Activated B cell treated with CpG ODN at 0.5 μM for 24 hours (primary cell): ENCODE results near the gene SLC6A4. TPM values are rescaled to one million over a fixed set of nuclear protein-coding genes. Genes with fewer than 3 reads are reported as not detected.
"Not testable (repeated sequence)": the region's sequence is repeated elsewhere in the genome, so short reads cannot be mapped to it uniquely, and the experiment has no call there.

ENCODE experiments used
- ATAC-seq: fragments of 200-7000 bp; cut with Tn5 transposase; one replicate; pipeline ENCODE4 v1.10.0; 2021; ENCODE audit warnings: low read depth, mild to moderate bottlenecking, moderate library complexity
- CTCF ChIA-PET: fragments of 350-600 bp; sonication (Branson Sonifier 250); formaldehyde crosslinking; loops from one replicate; lab custom pipeline; 2021; ENCODE audit warnings: antibody characterized with exemption; lab: Charles Lee
- POLR2A ChIA-PET: fragments of 350-600 bp; sonication (Branson Sonifier 250); formaldehyde crosslinking; loops from one replicate; lab custom pipeline; 2021; ENCODE audit warnings: antibody characterized with exemption; lab: Charles Lee
- DNase-seq: peaks from one replicate; pipeline ENCODE4 v3.0.0; 2022
- H3K27ac Mint-ChIP-seq: one replicate; pipeline ENCODE4 v1.8.0; 2020; ENCODE audit warnings: mixed read lengths
- H3K27me3 Mint-ChIP-seq: one replicate; pipeline ENCODE4 v1.8.0; 2021; ENCODE audit warnings: mixed read lengths
- H3K36me3 Mint-ChIP-seq: one replicate; pipeline ENCODE4 v1.8.0; 2021; ENCODE audit warnings: low read depth, mixed read lengths
- H3K4me1 Mint-ChIP-seq: one replicate; pipeline ENCODE4 v1.8.0; 2021; ENCODE audit warnings: mixed read lengths
- H3K4me3 Mint-ChIP-seq: one replicate; pipeline ENCODE4 v1.8.0; 2020; ENCODE audit warnings: mild to moderate bottlenecking, mixed read lengths
- H3K9me3 Mint-ChIP-seq: one replicate; pipeline ENCODE4 v1.8.0; 2020; ENCODE audit warnings: mixed read lengths
- CTCF ChIP-seq: fragments of 200-600 bp; IDR thresholded peaks from one replicate; pipeline ENCODE4 v1.8.0; 2022; ENCODE audit warnings: antibody characterized with exemption, mild to moderate bottlenecking
- intact Hi-C: fragments of 100-400 bp; cut with micrococcal nuclease; formaldehyde crosslinking; loops from one replicate; pipeline ENCODE4 v1.15.1; 2024
- total RNA-seq: library from RNA; stranded (reverse); gene quantifications from 2 replicates; pipeline ENCODE4 v1.2.3, GENCODE V29; 2022

The SLC6A4 gene
- total RNA-seq, 1 donor from 2014 or later = not detected

DNA sequence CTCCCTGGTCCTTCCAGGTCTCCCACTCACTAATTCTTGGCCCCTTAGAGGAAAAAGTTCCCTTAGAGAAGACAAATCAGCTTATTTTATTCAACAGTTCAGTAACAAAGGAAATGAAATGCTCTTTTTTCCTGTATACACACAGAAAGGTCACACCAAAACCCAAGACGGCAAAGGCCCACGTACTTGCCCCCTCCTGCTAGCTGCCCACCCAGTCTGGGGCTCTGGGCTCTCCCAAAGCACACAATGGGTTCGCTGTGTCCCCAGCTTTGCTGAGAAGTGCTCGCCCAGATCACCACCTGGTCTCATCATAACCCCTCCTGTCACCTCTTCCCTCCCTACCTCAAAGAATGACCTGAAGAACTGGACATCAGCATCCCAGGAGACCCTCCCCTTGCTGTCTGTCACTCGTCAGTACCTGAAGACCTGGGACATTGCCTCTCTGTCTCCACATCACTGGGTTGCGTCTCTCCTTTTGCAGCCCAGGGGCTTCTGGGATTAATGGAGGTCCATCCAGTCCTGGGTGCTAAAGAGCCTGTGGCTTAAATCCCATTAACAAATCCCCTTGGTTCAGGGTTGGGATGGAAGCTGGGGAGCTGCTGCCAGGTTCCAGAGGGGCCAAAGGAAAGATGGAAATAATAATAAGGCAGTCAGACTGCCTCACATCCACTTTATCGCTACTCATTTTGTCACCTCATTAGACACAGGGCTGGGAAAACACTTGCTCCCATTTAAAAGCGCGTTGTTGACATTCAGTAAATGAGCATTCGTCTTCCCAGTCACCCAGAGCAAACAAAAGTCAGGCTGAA, 3.3 kb downstream of the SLC6A4 start:
- POLR2A ChIA-PET = no interaction called here

DNA sequence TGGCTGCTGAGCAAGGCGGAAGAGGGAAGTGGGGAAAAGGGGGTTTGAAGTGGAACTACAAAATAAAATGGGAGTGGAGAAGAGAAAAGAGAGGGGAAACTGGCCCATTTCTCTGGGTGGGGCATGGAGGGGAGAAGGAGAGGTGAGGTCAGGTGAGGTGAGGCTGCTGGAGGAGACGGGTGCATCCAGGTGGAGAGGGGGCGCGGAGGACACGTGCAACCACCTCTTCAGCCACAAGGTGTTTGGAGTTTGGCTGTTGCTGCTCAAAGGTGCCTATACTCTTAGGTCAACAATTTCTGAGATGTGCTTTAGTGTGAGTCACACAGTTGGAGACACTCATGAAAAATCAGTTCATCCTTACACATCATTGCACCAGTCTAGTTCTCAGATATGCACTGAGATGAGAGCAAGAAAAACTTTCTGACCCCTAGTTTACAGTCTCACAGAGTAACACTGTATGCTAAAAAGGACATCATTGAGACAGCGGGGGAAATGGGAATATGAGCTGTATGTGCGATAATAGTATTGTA, 4.8 kb downstream of the SLC6A4 start:
- peaks cover 33% of the 10 kb centered on the region for H3K27me3 Mint-ChIP-seq
- ChIA-PET POLR2A (no interaction called here), CTCF (no interaction called here)
- ATAC-seq (no peak), DNase-seq (no peak)
- H3K27ac Mint-ChIP-seq = no peak overlapping the region
- H3K4me3 Mint-ChIP-seq = no peak overlapping the region
- no peaks in the 10 kb centered on the region for H3K9me3 Mint-ChIP-seq
- peaks cover 9% of the 10 kb centered on the region for H3K4me1 Mint-ChIP-seq
- intact Hi-C loops = loop anchor here (10.0 kb wide), 1 partner anchor 126 kb away; no protein-coding TSS in a partner anchor
- TF ChIP-seq CTCF = no peak
- H3K36me3 Mint-ChIP-seq = no peaks in the 10 kb centered on the region

More for the DNA sequence above, 3.3 kb downstream of the SLC6A4 start:
- Mint-ChIP-seq H3K4me1 (peaks cover 17% of the 10 kb centered on the region), H3K27me3 (peaks cover 39% of the 10 kb centered on the region), H3K4me3 (no peak overlapping the region), H3K27ac (no peak overlapping the region), H3K9me3 (no peaks in the 10 kb centered on the region), H3K36me3 (no peaks in the 10 kb centered on the region)
- DNase-seq (no peak), ATAC-seq (no peak)
- intact Hi-C loops = loop anchor here (10.0 kb wide), 1 partner anchor 127 kb away; no protein-coding TSS in a partner anchor
- TF ChIP-seq CTCF = no peak
- CTCF ChIA-PET = interaction anchor here (1.5 kb wide), 1 partner anchor 107 kb away, joined by 5 read pairs; no protein-coding TSS in a partner anchor

DNA sequence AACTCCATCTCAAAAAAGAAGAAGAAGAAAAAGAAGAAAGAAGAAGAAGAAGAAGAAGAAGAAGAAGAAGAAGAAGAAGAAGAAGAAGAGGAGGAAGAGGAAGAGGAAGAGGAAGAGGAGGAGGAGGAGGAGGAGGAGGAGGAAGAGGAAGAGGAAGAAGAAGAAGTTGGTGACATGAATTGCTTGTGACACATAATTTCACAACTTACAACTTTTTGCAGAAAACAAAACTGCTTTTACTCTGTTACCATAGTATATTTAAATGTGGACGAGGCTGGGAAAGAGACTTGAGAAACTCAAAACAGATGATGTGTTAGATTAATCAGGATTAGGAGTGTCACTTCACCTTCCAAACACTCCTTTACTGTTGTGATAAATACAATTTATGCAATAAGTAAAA, 5.5 kb downstream of the SLC6A4 start:
- intact Hi-C loops = loop anchor here (10.0 kb wide), 1 partner anchor 125 kb away; no protein-coding TSS in a partner anchor
- H3K27me3 Mint-ChIP-seq = peaks cover 30% of the 10 kb centered on the region
- H3K4me1 Mint-ChIP-seq, DNase-seq, CTCF ChIA-PET, POLR2A ChIA-PET, H3K27ac Mint-ChIP-seq, H3K9me3 Mint-ChIP-seq, H3K4me3 Mint-ChIP-seq, H3K36me3 Mint-ChIP-seq, ATAC-seq: not testable (repeated sequence)

GRCh38 chr17:30229012-30229411, 6.5 kb downstream of the SLC6A4 start:
- intact Hi-C loops = no loop called here

DNA sequence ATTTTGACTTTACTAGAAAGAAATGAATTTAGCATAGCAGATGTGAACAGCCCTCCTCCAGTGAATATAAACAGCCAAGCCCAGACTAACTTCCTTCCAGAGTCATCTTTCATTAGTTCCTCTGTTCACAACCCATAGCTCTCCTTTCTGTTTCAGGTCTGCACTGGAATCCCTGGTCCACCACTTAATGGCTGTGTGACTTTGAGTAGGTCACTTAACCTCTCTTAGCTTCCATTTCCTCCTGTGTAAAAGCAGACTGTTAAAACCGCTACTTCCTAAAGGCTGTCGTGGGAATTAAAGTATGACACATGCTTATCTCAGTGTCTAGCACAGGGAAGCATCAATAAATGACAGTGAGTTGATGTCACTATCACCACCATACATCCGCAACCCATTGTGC, 7.5 kb downstream of the SLC6A4 start:
- Mint-ChIP-seq H3K4me1 (peaks cover 3% of the 10 kb centered on the region), H3K36me3 (no peaks in the 10 kb centered on the region), H3K9me3 (no peaks in the 10 kb centered on the region), H3K27me3 (peaks cover 13% of the 10 kb centered on the region), H3K4me3 (no peak overlapping the region), H3K27ac (no peak overlapping the region)
- POLR2A ChIA-PET = no interaction called here
- CTCF ChIA-PET = no interaction called here
- intact Hi-C loops = no loop called here
- DNase-seq = no peak
- no peak for TF ChIP-seq CTCF
- ATAC-seq = no peak

More at GRCh38 chr17:30229012-30229411, 6.5 kb downstream of the SLC6A4 start:
- H3K9me3 Mint-ChIP-seq = no peaks in the 10 kb centered on the region
- H3K36me3 Mint-ChIP-seq = no peaks in the 10 kb centered on the region
- H3K27me3 Mint-ChIP-seq = peaks cover 22% of the 10 kb centered on the region
- no peak overlapping the region for H3K27ac Mint-ChIP-seq
- ChIA-PET CTCF (no interaction called here), POLR2A (no interaction called here)
- H3K4me3 Mint-ChIP-seq = no peak overlapping the region
- no peak for ATAC-seq
- peaks cover 3% of the 10 kb centered on the region for H3K4me1 Mint-ChIP-seq
- no peak for TF ChIP-seq CTCF
- no peak for DNase-seq
